NCI-H526 treated with DMSO at 0.1 percent for 48 hours (cell line): Measurements from ENCODE around the gene IFT20.

ENCODE experiments used
- DNase-seq: peaks from one replicate; lab custom pipeline; 2025; lab: John Stamatoyannopoulos, UW

The IFT20 gene

GRCh38 chr17:28335959-28336871, 943 bp upstream of the IFT20 start:
- DNase-seq: peak; percentile 46

DNA sequence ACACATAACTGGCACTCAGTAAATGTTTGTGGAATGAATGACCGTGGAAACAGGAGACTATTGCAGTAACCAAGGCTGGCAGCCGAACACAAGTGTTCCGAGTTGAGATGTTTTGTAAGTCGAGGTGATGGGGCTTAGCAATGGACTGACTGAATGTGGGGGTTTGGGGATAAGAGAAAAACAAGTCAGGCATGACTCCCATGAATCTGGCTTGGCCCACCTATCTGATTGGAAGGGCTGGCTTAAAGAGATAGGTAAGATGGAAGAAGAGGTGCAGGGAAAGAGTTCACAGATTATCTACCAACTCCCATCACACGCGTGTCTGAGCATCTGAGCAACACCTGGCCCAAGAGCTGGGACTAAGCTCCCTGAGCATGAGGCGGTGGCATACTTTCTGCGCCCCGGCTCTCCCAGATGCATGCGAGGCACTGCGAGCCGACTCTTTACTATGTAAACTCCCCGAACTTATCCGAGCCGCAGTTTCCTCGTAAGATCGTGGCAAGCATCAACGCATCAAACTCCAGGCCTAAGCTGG, 539 bp downstream of the IFT20 start:
- DNase-seq: no peak

DNA sequence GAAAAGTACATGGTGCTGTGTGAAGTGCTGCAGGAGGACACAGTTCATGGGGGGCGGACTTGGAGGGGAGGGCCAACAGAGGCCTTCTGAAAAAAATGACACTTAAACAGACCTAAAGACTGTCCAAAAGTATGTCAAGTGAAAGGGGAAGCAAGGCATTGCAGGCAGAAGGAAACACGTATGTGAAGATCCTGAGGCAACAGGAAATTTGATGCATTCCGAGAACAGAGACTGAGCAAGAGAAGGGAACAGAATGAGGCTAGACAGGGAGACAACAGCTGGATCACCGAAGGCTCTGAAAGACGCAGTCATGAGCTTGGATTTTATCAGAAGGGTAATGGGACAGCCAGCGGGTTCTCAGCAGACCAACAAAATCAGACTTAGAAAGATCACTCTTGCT, 1.1 kb downstream of the IFT20 start:
- no peak for DNase-seq

- DNase-seq: no peak
Measured at GRCh38 chr17:28333083-28333746, 2.1 kb downstream of the IFT20 start.

GRCh38 chr17:28331891-28332420, 3.3 kb downstream of the IFT20 start:
- no peak for DNase-seq

- DNase-seq: no peak
Measured at GRCh38 chr17:28330671-28331070, 4.6 kb downstream of the IFT20 start.

DNA sequence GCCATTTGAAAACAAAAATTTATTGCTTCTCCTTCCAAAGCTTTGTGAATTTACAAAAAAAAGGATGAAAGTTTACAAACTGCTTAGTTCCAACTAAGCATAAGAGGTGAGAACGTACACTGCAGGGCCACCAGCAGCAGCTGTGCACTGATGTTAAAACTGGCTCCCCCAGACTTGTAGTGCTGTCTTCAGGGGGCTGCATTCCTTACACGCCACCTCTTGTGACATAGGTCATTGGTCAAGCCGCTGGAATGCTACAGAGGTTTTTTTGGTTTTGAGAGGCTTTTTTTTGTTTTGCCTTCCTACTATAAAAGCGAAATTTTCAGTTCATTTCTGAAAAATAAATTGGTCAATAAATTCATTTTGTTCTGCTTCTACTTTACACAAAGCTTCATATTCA, 6.9 kb downstream of the IFT20 start:
- no peak for DNase-seq

DNA sequence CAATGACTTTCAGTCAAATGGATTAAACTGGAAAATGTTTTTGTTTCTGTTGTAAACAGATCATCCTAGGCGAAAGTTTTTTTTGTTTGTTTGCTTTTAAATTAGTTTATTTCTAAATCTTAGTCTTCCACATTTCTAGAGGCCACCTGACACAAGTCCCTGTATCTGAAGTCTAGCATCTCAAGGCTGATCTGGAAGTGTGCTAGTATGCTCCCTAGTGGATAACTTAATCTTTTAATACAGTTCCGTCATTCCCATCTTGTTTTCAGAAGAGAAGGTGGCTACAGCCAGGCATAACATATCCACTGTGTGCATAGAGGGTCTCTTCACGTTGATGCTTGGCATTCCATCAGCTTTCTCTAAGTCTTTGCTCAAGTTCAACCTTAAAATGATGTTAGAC, 7.6 kb downstream of the IFT20 start:
- DNase-seq: no peak

- no peak for DNase-seq
Measured at GRCh38 chr17:28327031-28327607, 8.2 kb downstream of the IFT20 start.

DNA sequence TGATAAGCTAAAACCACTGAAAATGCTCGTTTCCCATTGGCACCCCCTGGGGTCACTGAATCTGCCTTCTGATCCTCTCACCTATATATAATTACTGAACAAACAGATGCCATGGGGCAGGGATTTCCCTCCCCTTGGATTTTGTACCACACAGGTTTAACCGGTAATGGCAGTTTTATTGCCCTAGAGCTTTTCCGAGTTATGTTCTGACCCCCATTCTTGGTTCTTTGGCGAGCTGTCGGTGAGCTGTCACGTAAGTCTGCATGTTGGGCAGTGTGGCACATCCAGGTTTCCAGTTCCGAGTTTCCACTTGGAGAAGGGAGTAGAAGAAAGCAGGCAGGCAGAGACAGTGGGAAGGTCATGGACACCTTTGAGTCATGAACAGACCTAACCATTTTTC, 9.2 kb downstream of the IFT20 start:
- DNase-seq: no peak

DNA sequence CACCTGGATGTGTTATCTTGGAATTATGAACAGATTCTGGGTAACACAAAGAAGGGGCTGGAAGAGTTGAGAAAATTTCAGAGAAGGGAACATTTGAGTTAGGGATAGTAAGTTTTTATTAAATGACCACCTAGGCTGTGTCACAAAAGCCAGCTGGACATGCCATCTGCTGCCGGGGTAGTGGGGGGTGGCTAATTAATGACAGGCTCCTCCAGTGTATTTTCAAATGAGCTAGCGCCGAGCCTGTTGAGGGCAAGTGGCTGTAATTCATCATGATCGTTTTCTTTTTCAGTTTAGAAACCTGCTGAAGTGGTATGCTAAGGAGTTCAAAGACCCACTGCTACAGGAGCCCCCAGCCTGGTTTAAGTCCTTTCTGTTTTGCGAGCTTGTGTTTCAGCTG, 10.1 kb downstream of the IFT20 start:
- DNase-seq: no peak

- DNase-seq: no peak
Measured at GRCh38 chr17:28324781-28325180, 10.5 kb downstream of the IFT20 start.

DNA sequence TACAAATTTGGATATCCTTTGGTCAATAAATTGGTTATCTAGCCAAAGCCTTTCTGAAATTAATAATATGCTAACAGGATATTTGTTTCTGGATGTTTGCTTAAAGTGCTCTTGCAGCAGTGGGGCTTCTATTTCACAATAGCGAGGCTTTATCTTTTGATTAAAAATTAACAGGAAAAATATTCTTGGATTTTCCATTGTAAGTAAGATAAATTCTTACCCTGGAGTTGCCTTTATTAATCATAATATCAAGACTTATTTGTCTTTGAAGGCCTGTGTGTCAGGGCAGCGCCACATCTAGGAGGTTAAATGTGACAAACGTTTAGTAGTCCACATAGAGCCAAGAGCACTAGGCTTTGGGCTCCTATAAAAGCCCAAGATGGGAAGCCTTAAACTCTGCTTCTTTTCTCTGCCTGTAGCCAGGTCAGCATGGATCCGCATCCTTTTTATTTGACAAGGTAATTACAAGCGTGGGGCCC, 11.0 kb downstream of the IFT20 start:
- no peak for DNase-seq

GRCh38 chr17:28320215-28321061, 14.8 kb downstream of the IFT20 start:
- no peak for DNase-seq

- DNase-seq: peak; percentile 53
Measured at GRCh38 chr17:28319598-28319935, 15.7 kb downstream of the IFT20 start.

- peak; percentile 99 for DNase-seq
Measured at GRCh38 chr17:28318759-28319597, 16.3 kb downstream of the IFT20 start, which contains the start of gene TMEM97. Gene TMEM97 (plus strand): TSS chr17:28319200. CDS start chr17:28319240, 40 bp downstream.

DNA sequence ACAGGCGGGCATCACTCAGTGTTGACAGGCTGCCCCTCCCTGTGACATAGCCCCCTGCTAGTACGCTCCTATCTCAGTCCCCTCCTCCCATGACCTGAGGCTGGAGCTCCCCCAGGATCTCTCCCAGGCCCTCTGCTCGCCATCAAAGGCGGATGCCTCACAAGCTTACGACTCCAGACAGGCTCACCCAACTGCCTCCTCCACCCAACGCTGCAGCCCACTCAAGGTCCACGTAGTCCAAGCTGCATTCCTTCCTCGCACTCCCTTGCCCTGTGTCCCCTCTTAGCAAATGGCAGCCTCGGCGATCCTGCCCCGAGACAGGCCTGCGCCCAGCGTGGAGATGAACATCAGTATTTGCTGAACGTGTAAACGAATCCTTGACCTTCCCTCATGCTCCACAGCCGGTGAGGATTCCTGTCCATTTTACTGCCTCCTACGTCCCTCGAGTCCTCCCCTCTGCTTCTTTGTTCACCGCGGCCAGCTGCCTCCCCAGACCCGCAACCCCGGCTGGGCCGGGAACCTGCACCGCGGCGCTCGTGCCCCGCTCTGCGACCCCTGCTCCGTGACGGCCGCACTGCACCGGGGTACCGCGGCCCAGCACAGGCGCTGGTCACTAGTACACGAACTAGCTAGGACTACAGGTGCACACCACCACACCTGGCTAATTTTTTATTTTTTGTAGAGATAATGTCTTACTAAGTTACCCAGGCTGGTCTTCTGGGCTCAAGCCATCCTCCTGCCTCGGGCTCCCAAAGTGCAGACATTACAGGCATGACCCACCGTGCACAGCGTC, 17.1 kb downstream of the IFT20 start:
- peak; percentile 26 for DNase-seq

GRCh38 chr17:28317099-28317965, 17.9 kb downstream of the IFT20 start:
- DNase-seq: no peak
